A673 (cell line): ENCODE measurements around the gene RPF1. TPM values are rescaled to one million over a fixed set of nuclear protein-coding genes. Genes with fewer than 3 reads are reported as not detected.
A peak's percentile ranks its signal among the peaks of the same experiment; 100 is the strongest.
"Not testable (repeated sequence)": the region's sequence is repeated elsewhere in the genome, so short reads cannot be mapped to it uniquely, and the experiment has no call there.

ENCODE experiments used
- BruUV-seq: library from RNA; stranded (reverse); fragments of 400-500 nt; replicated peaks from 2 replicates; lab custom pipeline; 2021; lab: Mats Ljungman, UMichigan
- CTCF ChIA-PET: fragments of 300-600 bp; sonication (Branson Sonifier 250); formaldehyde crosslinking; loops from one replicate; lab custom pipeline; 2022; ENCODE audit warnings: antibody characterized with exemption; lab: Charles Lee
- POLR2A ChIA-PET: fragments of 300-600 bp; sonication (Branson Sonifier 250); formaldehyde crosslinking; loops from one replicate; lab custom pipeline; 2022; ENCODE audit warnings: antibody characterized with exemption; ENCODE audit not compliant: low non-redundant PET; lab: Charles Lee
- DNase-seq: peaks from one replicate; pipeline ENCODE4 v3.0.0-alpha.2; 2015; ENCODE audit warnings: low spot score
- H3K27ac ChIP-seq: fragments of 200-600 bp; sonication (generic); 2 replicates; pipeline ENCODE4 v1.5.1; 2016; ENCODE audit warnings: mixed run types, low read depth, mild to moderate bottlenecking, mixed read lengths, antibody characterized with exemption, low read length; ENCODE audit not compliant: poor library complexity, severe bottlenecking
- H3K27me3 ChIP-seq: fragments of 200-600 bp; sonication (generic); replicated peaks from 2 replicates; pipeline ENCODE4 v1.6.1; 2017; ENCODE audit warnings: mixed run types, low read depth, mild to moderate bottlenecking, mixed read lengths, antibody characterized with exemption, low read length; ENCODE audit not compliant: insufficient read depth, poor library complexity
- H3K36me3 ChIP-seq: fragments of 200-600 bp; sonication (generic); 2 replicates; pipeline ENCODE4 v1.6.1; 2016; ENCODE audit warnings: mixed run types, mild to moderate bottlenecking, mixed read lengths, antibody characterized with exemption, low read length; ENCODE audit not compliant: insufficient read depth, poor library complexity, severe bottlenecking
- H3K4me1 ChIP-seq: fragments of 200-600 bp; sonication (generic); 2 replicates; pipeline ENCODE4 v1.6.1; 2017; ENCODE audit warnings: mixed run types, mild to moderate bottlenecking, mixed read lengths, antibody characterized with exemption, low read length; ENCODE audit not compliant: insufficient read depth, poor library complexity, severe bottlenecking
- H3K4me3 ChIP-seq: fragments of 200-600 bp; sonication (generic); 2 replicates; pipeline ENCODE4 v1.5.1; 2016; ENCODE audit warnings: low read depth, mixed run types, mild to moderate bottlenecking, mixed read lengths, low read length; ENCODE audit not compliant: poor library complexity, severe bottlenecking
- H3K9me3 ChIP-seq: fragments of 200-600 bp; sonication (generic); 2 replicates; pipeline ENCODE4 v1.6.1; 2016; ENCODE audit warnings: mixed run types, low read depth, mild to moderate bottlenecking, mixed read lengths, antibody characterized with exemption, low read length; ENCODE audit not compliant: poor library complexity, severe bottlenecking
- EZH2 ChIP-seq: fragments of 200-600 bp; sonication (generic); IDR thresholded peaks from 2 replicates; pipeline ENCODE4 v1.6.1; 2017; ENCODE audit warnings: borderline replicate concordance, low read depth, mild to moderate bottlenecking, mixed read lengths, antibody characterized with exemption, low read length; ENCODE audit not compliant: poor library complexity, severe bottlenecking
- intact Hi-C: fragments of 100-400 bp; cut with micrococcal nuclease; formaldehyde crosslinking; loops from one replicate; pipeline ENCODE4 v1.10.0; 2022; ENCODE audit not compliant: unreplicated experiment
- total RNA-seq: library from RNA; stranded (reverse); gene quantifications from 2 replicates; pipeline ENCODE4 v1.2.3, GENCODE V29; 2021
- TF ChIP-seq, protein P1 (sequence below): fragments of 300-800, 200-600 bp; sonication (generic); conservative IDR thresholded peaks from 2 replicates; pipeline ENCODE4 v1.5.1; 2017; ENCODE audit warnings: low read depth, mild to moderate bottlenecking, antibody characterized with exemption, low read length, moderate library complexity, mixed read lengths

Gene RPF1
- total RNA-seq, 1 experiment from 2014 or later: 56.7 TPM

DNA sequence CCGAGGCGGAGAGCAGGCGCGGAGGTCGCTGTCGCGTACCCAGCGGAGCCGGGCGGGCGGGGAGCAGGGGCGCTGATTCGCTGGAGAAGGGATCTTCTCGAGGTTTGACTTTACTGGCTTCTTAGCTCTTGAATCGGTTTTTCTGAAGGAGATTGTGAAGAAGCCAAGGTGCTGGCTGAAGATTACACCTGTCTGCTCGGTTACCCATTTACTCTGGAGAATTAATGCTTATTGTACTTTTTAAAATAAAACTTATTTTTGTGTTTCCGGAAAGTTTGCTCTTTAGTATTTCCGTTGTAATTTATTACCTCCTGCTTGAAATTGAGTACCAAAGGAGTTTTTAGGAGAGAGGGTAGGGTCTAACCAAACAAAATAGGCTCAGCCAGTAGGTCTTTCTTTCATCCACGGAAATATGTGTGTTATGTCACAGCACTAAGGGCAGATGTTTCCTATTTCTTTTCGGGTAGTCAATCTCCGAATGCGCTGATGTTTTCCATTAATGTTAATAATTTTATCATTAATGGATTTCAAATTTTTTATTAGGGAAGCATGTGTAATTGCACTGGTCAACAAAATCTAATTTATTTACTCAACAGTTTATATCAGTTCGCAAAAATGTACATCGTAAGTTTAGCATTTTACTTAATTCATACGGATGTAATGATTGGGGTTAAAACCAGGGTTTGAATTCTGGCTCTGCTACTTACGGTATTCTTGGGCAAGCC lies 27.8 kb downstream of the RPF1 start:
- no peaks in the 10 kb centered on the region for H3K36me3 ChIP-seq
- intact Hi-C loops: loop anchor here (2.0 kb wide), 1 partner anchor 114 kb away; no protein-coding TSS in a partner anchor
- no peak for DNase-seq
- TF ChIP-seq EZH2: no peak
- TF ChIP-seq, protein P1, sequence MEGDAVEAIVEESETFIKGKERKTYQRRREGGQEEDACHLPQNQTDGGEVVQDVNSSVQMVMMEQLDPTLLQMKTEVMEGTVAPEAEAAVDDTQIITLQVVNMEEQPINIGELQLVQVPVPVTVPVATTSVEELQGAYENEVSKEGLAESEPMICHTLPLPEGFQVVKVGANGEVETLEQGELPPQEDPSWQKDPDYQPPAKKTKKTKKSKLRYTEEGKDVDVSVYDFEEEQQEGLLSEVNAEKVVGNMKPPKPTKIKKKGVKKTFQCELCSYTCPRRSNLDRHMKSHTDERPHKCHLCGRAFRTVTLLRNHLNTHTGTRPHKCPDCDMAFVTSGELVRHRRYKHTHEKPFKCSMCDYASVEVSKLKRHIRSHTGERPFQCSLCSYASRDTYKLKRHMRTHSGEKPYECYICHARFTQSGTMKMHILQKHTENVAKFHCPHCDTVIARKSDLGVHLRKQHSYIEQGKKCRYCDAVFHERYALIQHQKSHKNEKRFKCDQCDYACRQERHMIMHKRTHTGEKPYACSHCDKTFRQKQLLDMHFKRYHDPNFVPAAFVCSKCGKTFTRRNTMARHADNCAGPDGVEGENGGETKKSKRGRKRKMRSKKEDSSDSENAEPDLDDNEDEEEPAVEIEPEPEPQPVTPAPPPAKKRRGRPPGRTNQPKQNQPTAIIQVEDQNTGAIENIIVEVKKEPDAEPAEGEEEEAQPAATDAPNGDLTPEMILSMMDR: no peak
- POLR2A ChIA-PET: interaction anchor here (0.5 kb wide), 1 partner anchor 20 kb away, joined by 3 read pairs; no protein-coding TSS in a partner anchor
- peaks cover 18% of the 10 kb centered on the region for H3K4me1 ChIP-seq
- CTCF ChIA-PET: no interaction called here
- H3K9me3 ChIP-seq: peaks cover 8% of the 10 kb centered on the region
- TSS peak; percentile 59 for BruUV-seq
- H3K27me3 ChIP-seq: no peaks in the 10 kb centered on the region
- peak overlapping the region; percentile 80 for H3K4me3 ChIP-seq
- peak overlapping the region; percentile 92 for H3K27ac ChIP-seq

DNA sequence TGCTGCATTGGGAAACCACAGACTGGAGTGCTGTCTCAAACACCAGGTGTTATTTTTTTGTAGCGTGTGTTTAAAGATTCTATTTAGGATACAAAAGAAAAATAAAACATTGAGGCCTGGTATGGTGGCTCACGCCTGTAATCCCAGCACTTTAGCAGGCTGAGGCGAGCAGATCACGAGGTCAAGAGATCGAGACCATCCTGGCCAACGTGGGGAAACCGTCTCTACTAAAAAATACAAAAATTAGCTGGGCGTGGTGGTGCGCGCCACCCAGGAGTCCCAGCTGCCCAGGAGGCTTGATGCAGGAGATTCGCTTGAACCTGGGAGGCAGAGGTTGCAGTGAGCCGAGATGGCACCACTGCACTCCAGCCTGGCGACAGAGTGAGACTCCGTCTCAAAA lies 28.8 kb downstream of the RPF1 start:
- BruUV-seq, DNase-seq, H3K4me3 ChIP-seq, POLR2A ChIA-PET, H3K36me3 ChIP-seq, CTCF ChIA-PET, H3K27me3 ChIP-seq, H3K27ac ChIP-seq, H3K9me3 ChIP-seq: not testable (repeated sequence)
- peaks cover 16% of the 10 kb centered on the region for H3K4me1 ChIP-seq
- intact Hi-C loops: loop anchor here (2.0 kb wide), 1 partner anchor 113 kb away; no protein-coding TSS in a partner anchor

DNA sequence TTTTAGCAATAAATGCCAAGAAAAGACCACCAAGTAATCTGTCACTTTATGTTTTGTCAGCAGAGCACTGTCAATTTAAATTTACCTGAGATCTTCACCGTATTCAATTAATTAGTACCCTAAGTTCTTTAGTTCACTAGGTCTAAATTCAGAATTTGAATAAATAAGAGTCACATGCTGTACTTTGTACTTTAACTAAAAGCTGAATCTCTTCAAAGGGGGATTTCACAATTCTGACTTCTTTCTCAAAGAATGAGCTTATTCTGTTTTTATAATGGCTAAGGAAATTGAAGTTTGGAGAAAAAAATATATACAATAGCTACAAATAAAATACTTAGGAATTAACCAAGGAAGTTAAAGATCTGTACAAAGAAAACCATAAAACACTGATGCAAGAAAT lies 29.4 kb downstream of the RPF1 start:
- Histone ChIP-seq H3K36me3 (no peaks in the 10 kb centered on the region), H3K9me3 (peaks cover 8% of the 10 kb centered on the region), H3K27me3 (no peaks in the 10 kb centered on the region), H3K4me1 (peaks cover 9% of the 10 kb centered on the region), H3K4me3 (no peak overlapping the region), H3K27ac (no peak overlapping the region)
- no peak for DNase-seq
- intact Hi-C loops: no loop called here
- BruUV-seq: no TSS peak
- TF ChIP-seq, protein P1: no peak
- TF ChIP-seq EZH2: no peak
- CTCF ChIA-PET: no interaction called here
- POLR2A ChIA-PET: no interaction called here

DNA sequence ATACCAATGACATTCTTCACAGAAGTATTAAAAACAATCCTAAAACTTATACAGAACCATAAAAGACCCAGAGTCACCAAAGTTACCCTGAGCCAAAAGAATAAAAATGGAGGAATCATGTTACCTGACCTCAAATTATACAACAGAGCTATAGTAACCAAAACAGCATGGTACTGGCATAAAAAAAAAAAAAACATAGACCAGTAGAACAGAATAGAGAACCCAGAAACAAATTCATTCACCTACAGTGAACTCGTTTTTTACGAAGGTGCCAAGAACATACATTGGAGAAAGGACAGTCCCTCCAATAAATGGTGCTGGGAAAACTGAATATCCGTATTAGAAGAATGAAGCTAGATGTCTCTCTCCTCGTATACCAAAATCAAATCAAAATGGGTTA lies 30.0 kb downstream of the RPF1 start:
- Histone ChIP-seq H3K4me1 (peaks cover 5% of the 10 kb centered on the region), H3K36me3 (no peaks in the 10 kb centered on the region), H3K27ac (no peak overlapping the region), H3K27me3 (no peaks in the 10 kb centered on the region), H3K9me3 (peaks cover 8% of the 10 kb centered on the region), H3K4me3 (no peak overlapping the region)
- TF ChIP-seq, protein P1: no peak
- no peak for TF ChIP-seq EZH2
- intact Hi-C loops: no loop called here
- BruUV-seq: no TSS peak
- CTCF ChIA-PET: no interaction called here
- DNase-seq: no peak
- POLR2A ChIA-PET: no interaction called here
